GM12875 (cell line): ENCODE data around the gene SPATA9.

Source experiments
- H3K4me3 ChIP-seq: one replicate; pipeline ENCODE4 v1.5.1; 2011; ENCODE audit warnings: low read depth, low read length, control low read depth
- TF ChIP-seq, protein P1 (sequence below): IDR thresholded peaks from 2 replicates; pipeline ENCODE4 v1.5.1; 2011; ENCODE audit warnings: low read depth, mild to moderate bottlenecking, control low read depth, inconsistent platforms, low read length, moderate library complexity, borderline replicate concordance; ENCODE audit not compliant: insufficient read depth

Gene SPATA9

DNA sequence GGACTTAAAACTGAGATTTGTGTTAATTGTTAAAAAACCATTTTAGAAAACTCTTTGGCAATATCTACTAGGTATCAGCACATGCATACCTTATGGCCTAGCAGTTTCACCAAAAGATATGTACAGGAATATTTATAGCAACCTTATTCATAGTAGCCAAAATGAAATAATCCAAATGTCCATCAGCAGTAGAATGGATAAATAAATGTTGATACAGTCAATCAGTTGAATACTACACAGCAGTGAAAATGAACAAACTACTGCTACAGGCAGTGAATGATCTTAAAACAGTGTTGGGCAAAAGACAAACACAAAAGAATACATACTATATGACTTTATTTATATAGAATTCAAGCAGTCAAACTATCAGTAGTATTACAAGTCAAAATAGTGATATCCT is 19.8 kb downstream of the SPATA9 start:
- TF ChIP-seq, protein P1, sequence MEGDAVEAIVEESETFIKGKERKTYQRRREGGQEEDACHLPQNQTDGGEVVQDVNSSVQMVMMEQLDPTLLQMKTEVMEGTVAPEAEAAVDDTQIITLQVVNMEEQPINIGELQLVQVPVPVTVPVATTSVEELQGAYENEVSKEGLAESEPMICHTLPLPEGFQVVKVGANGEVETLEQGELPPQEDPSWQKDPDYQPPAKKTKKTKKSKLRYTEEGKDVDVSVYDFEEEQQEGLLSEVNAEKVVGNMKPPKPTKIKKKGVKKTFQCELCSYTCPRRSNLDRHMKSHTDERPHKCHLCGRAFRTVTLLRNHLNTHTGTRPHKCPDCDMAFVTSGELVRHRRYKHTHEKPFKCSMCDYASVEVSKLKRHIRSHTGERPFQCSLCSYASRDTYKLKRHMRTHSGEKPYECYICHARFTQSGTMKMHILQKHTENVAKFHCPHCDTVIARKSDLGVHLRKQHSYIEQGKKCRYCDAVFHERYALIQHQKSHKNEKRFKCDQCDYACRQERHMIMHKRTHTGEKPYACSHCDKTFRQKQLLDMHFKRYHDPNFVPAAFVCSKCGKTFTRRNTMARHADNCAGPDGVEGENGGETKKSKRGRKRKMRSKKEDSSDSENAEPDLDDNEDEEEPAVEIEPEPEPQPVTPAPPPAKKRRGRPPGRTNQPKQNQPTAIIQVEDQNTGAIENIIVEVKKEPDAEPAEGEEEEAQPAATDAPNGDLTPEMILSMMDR = no peak
- H3K4me3 ChIP-seq = no peak overlapping the region

- no peak overlapping the region for H3K4me3 ChIP-seq
- TF ChIP-seq, protein P1 = no peak
Measured at GRCh38 chr5:95660060-95660459, 22.7 kb downstream of the SPATA9 start.

DNA sequence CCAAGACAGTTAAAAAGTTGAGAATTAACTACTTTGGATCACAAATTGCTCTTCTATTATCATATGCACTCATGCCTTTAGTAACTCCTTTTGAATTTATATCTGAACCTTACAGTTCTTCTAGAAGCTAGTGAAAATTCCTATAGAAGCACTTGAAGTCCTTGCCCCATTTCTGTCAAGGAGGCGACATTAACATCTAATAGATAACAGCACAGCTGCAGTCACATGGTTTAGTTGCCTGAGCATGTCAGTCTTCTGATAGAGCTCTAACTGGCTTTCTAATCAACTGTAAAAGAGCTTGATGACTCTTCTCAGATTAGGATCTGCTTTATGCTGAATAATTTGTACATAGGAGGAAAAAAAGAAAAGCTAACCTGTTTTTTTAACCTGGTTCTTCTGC is 27.2 kb downstream of the SPATA9 start:
- TF ChIP-seq, protein P1 = no peak

DNA sequence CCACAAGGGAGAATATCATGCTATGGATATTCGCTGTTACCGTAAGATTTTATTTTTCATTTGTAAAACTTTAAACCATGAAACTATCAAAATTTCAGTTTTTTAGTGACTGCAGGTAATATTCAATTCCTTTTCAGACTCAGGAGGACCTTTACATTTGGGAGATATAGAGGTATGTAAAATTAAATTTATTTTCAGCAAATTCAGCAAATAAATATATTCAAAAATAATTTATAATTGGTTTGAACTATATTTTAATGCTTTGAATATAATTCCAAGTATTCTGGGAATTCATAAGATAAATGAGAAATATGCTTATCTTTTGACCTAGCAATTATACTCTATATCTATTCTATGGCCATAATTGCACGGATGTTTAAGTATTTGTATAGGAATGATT is 28.6 kb downstream of the SPATA9 start:
- H3K4me3 ChIP-seq = no peak overlapping the region
- TF ChIP-seq, protein P1 = no peak

More for the DNA sequence above, 27.2 kb downstream of the SPATA9 start:
- no peak overlapping the region for H3K4me3 ChIP-seq

DNA sequence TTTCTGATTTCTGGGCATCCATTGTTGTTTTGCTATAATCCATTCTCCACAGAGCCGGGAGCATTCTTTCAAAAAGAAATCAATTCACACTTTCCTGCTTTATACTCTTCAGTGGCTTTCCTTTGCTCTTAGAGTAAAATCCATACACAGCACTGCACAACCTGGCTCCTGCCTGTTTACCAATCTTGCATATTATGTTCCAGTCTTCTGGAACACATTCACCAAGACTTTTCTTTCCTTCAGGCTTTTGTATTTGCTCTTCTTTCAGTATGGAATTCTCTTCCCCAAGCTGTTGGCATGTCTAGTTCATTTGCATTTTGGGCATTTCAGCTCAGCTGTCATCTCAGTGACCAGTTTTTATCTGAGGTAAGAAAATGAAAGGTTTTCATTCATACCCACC is 29.9 kb downstream of the SPATA9 start:
- no peak overlapping the region for H3K4me3 ChIP-seq
- TF ChIP-seq, protein P1 = no peak

GRCh38 chr5:95649842-95650620 is 32.8 kb downstream of the SPATA9 start:
- H3K4me3 ChIP-seq = no peak overlapping the region
- TF ChIP-seq, protein P1 = no peak

- TF ChIP-seq, protein P1 = no peak
- no peak overlapping the region for H3K4me3 ChIP-seq
Measured at GRCh38 chr5:95649274-95649673, 33.5 kb downstream of the SPATA9 start.
